Uterus (tissue), 4 donors: ENCODE data around the gene PTPRD. TPM values are rescaled to one million over a fixed set of nuclear protein-coding genes. Genes with fewer than 3 reads are reported as not detected.

Experiments
- DNase-seq, 2 donors: peaks; one replicate each; pipeline ENCODE4 v3.0.0-alpha.2; 2019 to 2020
- H3K27ac ChIP-seq, 2 donors: fragments of 200-600 bp; sonication (generic); 1 replicate in 1 of 2; 2 replicates in 1 of 2; pipeline ENCODE4 v1.5.1; 2016 to 2018
- H3K27me3 ChIP-seq, 2 donors: fragments of 200-600 bp; sonication (generic); one replicate each; pipeline ENCODE4 v1.5.1; 2018 to 2019; ENCODE audit warnings: control low read depth in 1 of 2
- H3K36me3 ChIP-seq, 2 donors: fragments of 200-600 bp; sonication (generic); one replicate each; pipeline ENCODE4 v1.5.1; 2019; ENCODE audit warnings: control low read depth in 1 of 2
- H3K4me1 ChIP-seq, 2 donors: fragments of 200-600 bp; sonication (generic); one replicate each; pipeline ENCODE4 v1.5.1; 2018 to 2019; ENCODE audit warnings: control low read depth in 1 of 2
- H3K4me3 ChIP-seq, 2 donors: fragments of 200-600 bp; sonication (generic); 1 replicate in 1 of 2; 2 replicates in 1 of 2; pipeline ENCODE4 v1.5.1; 2018 to 2019; ENCODE audit warnings: mild to moderate bottlenecking in 1 of 2
- H3K9me3 ChIP-seq, 2 donors: fragments of 200-600 bp; sonication (generic); one replicate each; pipeline ENCODE4 v1.5.1; 2019; ENCODE audit warnings: control low read depth in 1 of 2
- CTCF ChIP-seq, 4 experiments: fragments of 200-600 bp in 2 of 4; fragments of 450-650 bp in 2 of 4; sonication (generic) in 2 of 4; IDR thresholded peaks; one replicate each; pipeline ENCODE4 v1.5.1; 2016 to 2019; ENCODE audit warnings: antibody characterized with exemption in 4 of 4, mild to moderate bottlenecking in 2 of 4, moderate library complexity in 1 of 4
- POLR2A ChIP-seq, 2 donors: fragments of 450-650 bp; IDR thresholded peaks; one replicate each; pipeline ENCODE4 v1.6.1; 2016; ENCODE audit warnings: antibody characterized with exemption in 2 of 2, mild to moderate bottlenecking in 1 of 2, moderate library complexity in 1 of 2
- intact Hi-C: fragments of 100-400 bp; cut with DNase I; formaldehyde crosslinking; loops from one replicate; pipeline ENCODE4 v1.15.1; 2023; ENCODE audit warnings: low total_unique reads
- total RNA-seq, 4 donors: library from RNA; depleted of rRNA in 3 of 4; stranded (reverse); fragments of >200 nt in 3 of 4; gene quantifications; one replicate each; pipeline versions ENCODE4 v1.1.0 to v1.2.4, GENCODE V29; 2014 to 2023
- donor health status: DM: yes; HTN: yes; CAD: no.

The PTPRD gene
- total RNA-seq, 4 donors from 2014 or later, result 1.2 to 136 (median 26.4) TPM

- no peak for TF ChIP-seq CTCF (IDR thresholded peaks at IDR 0.05)
- TF ChIP-seq POLR2A (IDR thresholded peaks at IDR 0.05), result no peak
- intact Hi-C loops, result no loop called here
- H3K27me3 ChIP-seq, result no peaks in the 10 kb centered on the region
- DNase-seq, result no peak
- no peaks in the 10 kb centered on the region for H3K4me1 ChIP-seq
- H3K27ac ChIP-seq, result no peak overlapping the region
- no peaks in the 10 kb centered on the region for H3K36me3 ChIP-seq
- H3K4me3 ChIP-seq, result no peak overlapping the region
- H3K9me3 ChIP-seq, result no peaks in the 10 kb centered on the region
Measured at GRCh38 chr9:8760000-8760767, 1852.6 kb downstream of the PTPRD start.

DNA sequence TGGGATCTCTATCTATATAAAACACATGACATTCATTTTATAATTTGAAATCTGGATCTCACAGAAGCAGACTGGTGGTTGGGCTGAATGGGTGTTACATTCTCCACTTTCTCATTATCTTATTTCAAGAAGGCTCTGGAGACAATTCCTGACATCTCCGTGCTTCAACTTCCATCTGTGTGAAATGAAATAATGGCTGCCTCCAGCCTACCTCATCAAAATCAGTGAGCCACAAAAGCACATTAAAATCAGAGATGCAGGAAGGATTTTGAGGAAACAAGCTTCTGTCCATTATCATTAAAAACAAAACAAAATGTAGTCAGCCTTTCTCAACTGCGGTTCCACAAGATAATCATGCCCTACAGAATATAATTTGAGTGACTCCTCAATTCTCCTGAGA lies 1854.9 kb downstream of the PTPRD start:
- TF ChIP-seq CTCF (IDR thresholded peaks at IDR 0.05) (no peak), POLR2A (IDR thresholded peaks at IDR 0.05) (no peak)
- Histone ChIP-seq H3K27me3 (no peaks in the 10 kb centered on the region), H3K4me3 (no peak overlapping the region), H3K9me3 (no peaks in the 10 kb centered on the region), H3K4me1 (no peaks in the 10 kb centered on the region), H3K27ac (no peak overlapping the region), H3K36me3 (no peaks in the 10 kb centered on the region)
- no peak for DNase-seq
- intact Hi-C loops, result no loop called here

- H3K27me3 ChIP-seq, result no peaks in the 10 kb centered on the region
- no peak for DNase-seq
- H3K9me3 ChIP-seq, result no peaks in the 10 kb centered on the region
- H3K27ac ChIP-seq, result no peak overlapping the region
- no peaks in the 10 kb centered on the region for H3K36me3 ChIP-seq
- H3K4me1 ChIP-seq, result no peaks in the 10 kb centered on the region
- H3K4me3 ChIP-seq, result no peak overlapping the region
- no peak for TF ChIP-seq CTCF (IDR thresholded peaks at IDR 0.05)
- no peak for TF ChIP-seq POLR2A (IDR thresholded peaks at IDR 0.05)
- intact Hi-C loops, result no loop called here
Measured at GRCh38 chr9:8754751-8755150, 1858.1 kb downstream of the PTPRD start.

- TF ChIP-seq CTCF (IDR thresholded peaks at IDR 0.05), result no peak
- TF ChIP-seq POLR2A (IDR thresholded peaks at IDR 0.05), result no peak
- intact Hi-C loops, result no loop called here
- no peak for DNase-seq
- no peaks in the 10 kb centered on the region for H3K27me3 ChIP-seq
- no peaks in the 10 kb centered on the region for H3K36me3 ChIP-seq
- H3K4me1 ChIP-seq, result no peaks in the 10 kb centered on the region
- no peaks in the 10 kb centered on the region for H3K9me3 ChIP-seq
- H3K27ac ChIP-seq, result no peak overlapping the region
- H3K4me3 ChIP-seq, result no peak overlapping the region
Measured at GRCh38 chr9:8751406-8751930, 1861.3 kb downstream of the PTPRD start.

DNA sequence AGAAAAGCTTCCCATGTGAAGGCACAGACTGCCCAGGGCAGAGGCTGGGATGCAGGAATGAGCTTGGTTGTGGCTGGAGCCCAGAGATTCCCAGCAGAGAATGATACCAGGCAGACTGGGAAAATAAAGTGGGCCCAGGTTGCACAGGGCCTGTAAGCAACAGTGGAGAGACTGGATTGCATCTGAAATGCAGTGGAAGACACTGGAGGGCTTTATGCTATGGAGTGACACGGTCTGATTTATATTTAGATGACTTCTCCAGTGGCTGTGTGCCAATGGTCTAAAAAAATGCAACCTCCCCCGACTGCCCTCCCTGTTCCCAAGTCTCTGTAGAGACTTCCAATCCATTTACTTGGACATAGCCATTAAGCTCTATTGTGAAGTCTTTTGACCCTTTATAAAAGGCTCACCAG lies 1862.2 kb downstream of the PTPRD start:
- Histone ChIP-seq H3K27ac (no peak overlapping the region), H3K4me3 (no peak overlapping the region), H3K27me3 (no peaks in the 10 kb centered on the region), H3K4me1 (no peaks in the 10 kb centered on the region), H3K36me3 (no peaks in the 10 kb centered on the region), H3K9me3 (no peaks in the 10 kb centered on the region)
- DNase-seq, result no peak
- TF ChIP-seq CTCF (IDR thresholded peaks at IDR 0.05), result no peak
- TF ChIP-seq POLR2A (IDR thresholded peaks at IDR 0.05), result no peak
- intact Hi-C loops, result no loop called here
